GM04503 (cell line): Measurements from ENCODE around the gene WWOX.

Experiments used
- DNase-seq: peaks from one replicate; pipeline ENCODE4 v3.0.0-alpha.2; 2012; ENCODE audit warnings: low read depth

The WWOX gene

GRCh38 chr16:78437352-78437968, 338.0 kb downstream of the WWOX start:
- DNase-seq: no peak

DNA sequence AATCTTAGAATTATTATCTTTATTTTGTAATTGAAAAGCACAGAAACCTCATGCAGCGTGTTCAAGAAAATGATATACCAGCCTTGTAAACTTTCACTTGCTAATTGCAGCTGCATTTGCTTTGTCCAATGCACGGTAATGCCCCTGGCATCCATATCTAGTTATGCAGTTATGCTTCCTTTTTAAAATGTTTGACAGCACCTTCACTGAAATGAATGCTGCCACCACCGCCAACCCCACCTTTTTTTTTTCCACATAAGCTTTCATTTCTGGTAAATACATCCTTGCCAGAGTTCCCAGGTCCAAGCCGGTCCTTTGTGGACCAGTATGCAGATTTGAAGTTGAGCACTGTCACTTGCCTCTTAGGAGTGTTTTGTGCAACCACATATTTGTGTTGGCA, 338.8 kb downstream of the WWOX start:
- no peak for DNase-seq

DNA sequence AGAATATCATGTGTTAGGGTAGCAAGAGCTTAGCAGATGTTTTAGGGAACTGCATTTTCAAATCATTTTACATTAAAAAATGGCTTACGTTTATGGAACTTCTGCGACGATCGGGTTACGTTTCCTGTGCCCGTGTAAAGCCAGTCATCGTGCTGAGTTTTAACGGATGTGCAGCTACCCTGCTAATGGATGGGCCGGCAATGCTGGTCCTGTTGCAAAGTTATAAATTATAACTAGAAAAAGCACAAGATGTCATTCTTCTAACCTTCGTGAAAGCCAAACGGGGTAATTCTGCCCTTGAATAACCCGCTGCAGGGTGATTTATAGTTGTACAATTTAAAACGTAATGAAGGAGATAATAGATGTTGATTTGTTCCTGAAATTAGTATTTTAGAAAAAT, 339.2 kb downstream of the WWOX start:
- no peak for DNase-seq

DNA sequence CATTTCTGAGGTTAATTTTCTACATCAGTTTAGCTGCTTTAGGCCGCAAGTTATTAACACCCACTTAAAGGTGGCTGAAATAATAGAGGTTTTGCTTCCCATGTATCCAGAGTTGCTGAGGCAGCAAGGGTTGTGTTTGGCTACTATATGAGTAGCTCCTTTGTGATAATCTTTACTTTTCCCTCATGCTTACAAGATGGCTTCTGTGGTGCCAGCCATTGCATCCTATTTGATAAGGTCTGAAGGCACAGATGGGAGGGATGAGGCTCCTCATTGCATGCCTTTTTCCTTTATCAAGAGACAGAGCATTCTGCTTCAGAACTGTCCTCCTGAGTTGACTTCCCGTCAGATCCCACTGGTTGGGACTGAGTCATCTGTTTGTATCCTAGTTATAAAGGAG, 340.2 kb downstream of the WWOX start:
- DNase-seq: no peak

- DNase-seq: no peak
These were observed 341.8 kb downstream of the WWOX start for GRCh38 chr16:78441298-78441697.

- no peak for DNase-seq
These were observed 344.3 kb downstream of the WWOX start for GRCh38 chr16:78443542-78444364.

- no peak for DNase-seq
These were observed 346.4 kb downstream of the WWOX start for GRCh38 chr16:78445818-78446217.

DNA sequence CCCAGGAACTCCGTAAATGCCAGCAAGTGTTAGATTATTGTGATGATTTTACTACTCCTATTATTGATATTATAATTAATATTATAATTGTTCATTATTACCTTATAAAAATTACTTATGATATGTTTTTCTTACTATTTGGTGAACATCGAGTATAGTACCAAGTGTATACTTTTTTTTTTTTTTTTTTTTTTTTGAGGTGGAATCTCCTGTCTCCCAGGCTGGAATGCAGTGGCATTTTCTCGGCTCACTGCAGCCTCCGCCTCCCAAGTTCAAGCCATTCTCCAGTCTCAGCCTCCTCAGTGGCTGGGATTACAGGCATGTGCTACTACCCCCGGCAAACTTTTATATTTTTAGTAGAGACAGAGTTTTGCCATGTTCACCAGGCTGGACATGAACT, 347.0 kb downstream of the WWOX start:
- DNase-seq: no peak

DNA sequence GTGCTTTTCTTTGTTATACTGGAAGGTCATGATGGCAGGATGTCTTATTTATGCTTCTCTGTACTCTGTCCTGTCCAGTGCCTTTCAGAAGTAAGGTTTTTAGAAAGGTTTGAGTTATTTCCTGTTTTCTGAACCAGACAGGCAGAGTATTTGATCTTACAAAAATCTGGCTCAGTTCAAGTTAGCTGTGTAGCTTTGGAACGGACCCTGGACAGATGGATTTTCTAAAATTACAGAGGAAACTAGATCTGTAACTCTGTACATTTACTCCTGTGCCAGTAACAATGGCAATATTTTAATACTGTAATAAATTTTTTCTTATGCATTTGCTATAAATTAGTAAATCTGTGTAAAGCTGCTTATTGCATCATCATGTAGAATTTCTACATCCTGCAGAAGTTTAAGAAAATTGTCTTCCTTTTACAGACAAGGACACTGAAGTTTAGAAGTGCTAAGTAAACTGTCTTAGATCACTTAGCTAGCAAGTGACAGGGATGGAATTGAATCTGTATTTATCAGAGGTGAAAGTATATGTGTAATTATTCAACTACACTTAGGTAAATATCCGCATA, 347.6 kb downstream of the WWOX start:
- DNase-seq: no peak

DNA sequence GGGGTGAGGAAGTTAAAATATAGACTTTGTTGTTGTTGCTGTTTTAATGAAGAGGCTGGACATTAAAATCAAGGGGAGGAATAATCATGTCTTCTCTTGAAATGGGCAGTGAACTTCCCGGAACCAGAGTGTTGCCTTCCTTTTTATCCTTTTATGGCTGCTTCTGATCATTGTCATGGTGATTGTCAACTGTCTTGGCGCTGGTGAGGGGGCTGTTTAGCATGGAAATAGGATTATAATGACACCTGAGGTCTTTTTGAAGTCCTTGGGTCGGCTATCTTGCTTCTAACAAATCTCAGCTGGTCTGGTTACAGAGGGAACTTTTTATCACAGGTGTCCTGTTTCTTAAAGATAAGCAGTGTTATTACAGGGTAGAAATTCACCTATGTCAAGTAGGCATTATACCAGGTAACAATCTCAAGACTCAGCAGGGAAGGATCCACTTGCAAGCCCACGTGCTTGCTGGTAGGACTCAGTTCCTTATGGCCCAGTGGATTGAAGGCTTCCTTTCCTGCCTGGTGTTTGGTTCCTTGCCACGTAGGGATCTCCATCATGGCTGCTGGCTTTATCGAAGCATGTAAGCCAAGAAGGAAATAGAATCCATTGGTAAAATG, 349.3 kb downstream of the WWOX start:
- no peak for DNase-seq

- DNase-seq: no peak
These were observed 350.8 kb downstream of the WWOX start for GRCh38 chr16:78450255-78450654.

DNA sequence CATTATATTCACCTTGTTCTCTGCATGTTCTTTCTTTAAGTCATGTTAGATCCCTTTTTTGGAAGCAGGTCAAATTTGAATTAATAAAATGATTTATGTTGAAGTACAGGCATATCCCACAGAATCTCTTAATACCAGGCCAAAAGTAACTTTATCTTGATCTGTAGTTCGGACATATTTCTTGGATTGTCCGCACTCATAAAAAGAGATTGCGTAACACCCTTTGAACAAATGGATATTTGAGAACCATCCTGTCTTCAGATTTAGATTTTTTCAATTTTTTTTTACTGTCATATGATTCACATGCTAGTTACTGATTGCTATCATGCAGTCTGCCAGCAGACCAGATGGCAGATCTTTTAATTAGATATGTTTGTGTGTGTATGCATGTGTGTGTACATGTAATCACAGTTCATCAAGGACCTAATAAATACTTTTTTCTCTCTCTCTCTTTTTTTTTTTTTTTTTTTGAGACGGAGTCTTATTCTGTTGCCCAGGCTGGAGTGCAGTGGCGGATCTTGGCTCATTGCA, 352.6 kb downstream of the WWOX start:
- no peak for DNase-seq

- no peak for DNase-seq
These were observed 356.4 kb downstream of the WWOX start for GRCh38 chr16:78455861-78456260.

DNA sequence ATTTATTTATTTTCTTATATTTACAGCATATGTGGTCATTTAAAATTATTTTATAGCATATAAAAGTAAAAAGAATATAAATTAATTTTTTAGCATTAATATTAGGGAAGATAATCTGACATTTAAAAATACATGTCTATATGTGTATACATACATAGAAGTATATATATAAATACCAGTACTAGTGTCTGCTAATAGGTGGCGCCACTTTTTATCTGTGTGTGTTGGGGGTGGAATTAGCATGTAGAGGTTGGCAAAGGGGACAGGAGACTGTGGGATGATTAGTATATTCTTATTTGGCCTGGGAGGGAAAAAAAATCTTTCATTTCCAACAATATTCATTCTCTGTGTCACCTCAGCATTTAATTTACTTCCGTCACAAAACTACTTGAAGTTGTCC, 359.1 kb downstream of the WWOX start:
- no peak for DNase-seq

DNA sequence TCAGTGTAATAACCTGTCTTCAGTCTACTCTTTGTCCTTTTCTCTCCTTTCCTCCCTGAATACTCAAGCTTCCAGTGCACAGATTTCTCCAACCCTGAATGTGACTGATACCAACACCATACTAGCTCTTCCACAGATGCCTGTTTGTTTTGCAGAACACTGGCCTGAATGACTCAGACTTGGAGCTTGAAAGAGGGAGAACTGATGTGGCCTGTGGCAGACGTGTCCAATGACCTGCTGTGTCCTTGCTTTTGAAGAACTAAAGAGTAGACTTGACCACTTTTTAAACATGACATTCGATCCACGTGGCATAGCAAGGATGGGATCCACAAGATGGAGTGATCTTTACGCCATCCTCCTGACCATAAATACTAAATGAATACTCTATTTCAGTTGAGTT, 361.0 kb downstream of the WWOX start:
- no peak for DNase-seq

DNA sequence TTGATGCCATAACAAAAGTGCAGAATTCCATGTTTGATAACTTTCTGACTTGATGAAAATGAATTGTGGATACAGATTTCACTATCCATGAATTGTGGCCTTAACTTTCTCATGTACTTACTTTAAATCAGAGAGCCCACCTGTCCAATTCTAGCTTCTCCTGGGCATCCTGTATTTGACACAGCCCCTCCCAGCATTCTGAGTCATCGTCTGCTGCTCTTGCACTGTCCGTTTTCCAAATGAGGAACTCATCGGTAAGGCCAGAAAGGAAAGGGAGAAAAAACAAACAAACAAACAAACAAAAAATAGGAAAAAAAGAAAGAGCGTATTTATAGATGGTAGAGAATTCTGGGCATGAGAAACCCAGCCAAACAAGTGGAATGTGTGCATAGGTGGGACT, 361.6 kb downstream of the WWOX start:
- no peak for DNase-seq

GRCh38 chr16:78461496-78462287, 362.2 kb downstream of the WWOX start:
- DNase-seq: no peak

DNA sequence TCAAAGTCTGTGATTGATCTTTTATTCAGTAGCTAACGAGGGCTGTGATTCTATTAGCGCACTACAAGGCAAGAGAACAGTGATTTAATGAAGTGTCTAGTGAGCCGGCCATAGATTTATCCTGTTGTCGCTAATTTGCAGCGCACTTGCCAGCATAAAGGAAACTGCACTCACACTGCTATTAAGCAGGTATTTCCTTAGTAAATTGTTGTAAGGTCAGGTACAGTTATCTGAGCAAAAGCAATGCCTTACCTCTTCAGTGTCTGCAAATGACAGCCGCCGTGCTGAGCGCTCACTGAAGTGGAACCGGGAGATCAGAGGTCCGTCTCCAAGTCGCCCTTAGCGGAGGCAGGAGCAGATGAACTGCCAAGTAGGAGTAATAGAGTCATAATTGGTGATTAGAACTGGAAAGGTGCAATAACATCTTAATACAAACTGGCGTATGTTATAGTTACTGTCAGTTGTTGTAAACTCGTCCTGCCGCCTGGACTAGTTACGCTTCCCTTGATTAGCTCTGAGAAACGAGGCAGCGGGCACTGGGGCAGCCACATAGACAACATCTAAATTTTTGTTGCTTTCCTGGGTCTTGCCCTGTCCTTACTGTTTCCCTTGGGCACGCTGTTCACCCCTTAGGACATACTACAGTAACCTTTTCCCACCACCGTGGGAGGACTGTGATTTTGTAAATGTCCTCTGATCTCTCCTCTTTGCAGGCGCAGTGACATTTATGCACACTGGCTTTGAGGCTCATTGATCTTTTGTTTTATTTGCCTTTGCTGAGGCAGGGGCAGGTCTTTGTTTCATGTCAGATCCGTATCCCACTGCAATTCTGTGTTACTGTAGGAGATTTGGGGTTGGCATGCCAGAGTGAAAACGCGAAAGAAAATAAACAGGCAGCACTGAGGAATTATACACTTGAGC, 363.1 kb downstream of the WWOX start:
- no peak for DNase-seq

GRCh38 chr16:78463591-78463990, 364.1 kb downstream of the WWOX start:
- DNase-seq: no peak

- DNase-seq: no peak
These were observed 365.4 kb downstream of the WWOX start for GRCh38 chr16:78464833-78465232.

DNA sequence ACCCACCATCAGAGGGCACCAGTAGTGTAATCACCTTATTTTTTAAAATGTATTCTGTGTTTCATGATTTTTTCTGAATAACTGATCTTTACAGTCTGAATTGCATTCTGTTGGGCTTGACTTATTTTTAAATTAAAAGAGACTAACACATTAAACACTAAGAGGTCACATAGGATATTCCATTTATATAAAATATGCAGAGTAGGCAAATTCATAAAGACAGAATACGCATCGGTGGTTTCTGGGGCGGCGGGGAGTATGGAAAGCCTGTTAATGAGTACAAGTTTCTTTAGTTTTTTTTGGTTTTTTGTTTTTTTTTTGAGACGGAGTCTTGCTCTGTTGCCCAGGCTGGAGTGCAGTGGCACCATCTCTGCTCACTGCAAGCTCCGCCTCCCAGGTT, 366.3 kb downstream of the WWOX start:
- DNase-seq: no peak
